ENCODE measurements around the gene CUL7.

DNA sequence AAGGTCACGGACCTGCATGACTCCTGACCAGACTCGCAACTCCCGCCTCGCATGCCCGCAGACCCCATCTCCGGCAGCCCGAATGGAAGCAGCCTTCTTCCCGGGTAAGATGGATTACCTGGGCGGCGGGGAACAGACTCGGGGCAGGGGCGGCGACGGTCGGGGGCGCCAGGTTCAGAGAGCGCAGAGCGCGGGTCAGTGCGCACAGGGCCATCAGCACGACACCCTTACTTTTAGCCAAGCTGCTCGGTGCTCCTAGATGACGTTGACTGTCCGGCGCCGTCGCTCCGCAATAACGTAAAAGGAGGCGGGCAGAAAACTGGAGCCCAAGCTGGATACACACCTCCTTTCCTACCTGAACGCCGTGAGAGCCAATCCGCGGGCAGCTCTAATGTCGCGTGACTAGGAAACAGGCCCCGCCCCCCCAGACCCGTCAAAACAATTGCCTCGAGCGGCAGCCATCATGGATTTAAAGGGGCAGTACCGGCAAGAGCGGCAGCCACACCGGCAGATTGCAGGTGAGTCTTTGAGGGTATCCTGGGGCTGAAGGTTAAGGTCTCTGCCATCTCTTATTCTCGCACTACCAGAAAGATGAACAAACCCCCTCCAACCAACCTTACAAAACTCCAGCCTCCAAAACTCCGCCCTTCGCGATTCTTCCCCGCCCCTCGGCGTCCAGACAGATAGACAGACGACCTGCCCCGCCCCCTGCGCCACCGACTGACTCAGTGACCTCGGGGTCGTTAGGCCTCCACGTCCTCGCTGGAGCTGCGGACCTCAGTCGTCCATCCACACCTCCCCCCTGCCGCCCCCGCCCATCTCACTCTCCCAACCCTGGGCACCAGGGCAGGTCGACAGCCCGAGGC lies 5.8 kb upstream of the CUL7 start, which contains the start of the genes KLC4 and MRPL2:
- peak in 1 of 5 experiments; percentile 40 for TF ChIP-seq CTCF (IDR thresholded peaks at IDR 0.05)
- TF ChIP-seq POLR2A (IDR thresholded peaks at IDR 0.05): peak; percentile 59 to 83
